Lower leg skin (tissue), 3 donors: Measurements from ENCODE around the gene USP26.

Experiments used
- CTCF ChIP-seq, 3 donors: fragments of 450-650 bp; IDR thresholded peaks; one replicate each; pipeline ENCODE4 v1.5.1; 2016; ENCODE audit warnings: antibody characterized with exemption in 3 of 3, mild to moderate bottlenecking in 3 of 3, moderate library complexity in 2 of 3
- POLR2A ChIP-seq, 2 donors: fragments of 450-650 bp; IDR thresholded peaks; one replicate each; pipeline ENCODE4 v1.6.1; 2016 to 2017; ENCODE audit warnings: antibody characterized with exemption in 2 of 2, mild to moderate bottlenecking in 1 of 2, moderate library complexity in 1 of 2

- TF ChIP-seq CTCF (IDR thresholded peaks at IDR 0.05): no peak
- TF ChIP-seq POLR2A (IDR thresholded peaks at IDR 0.05): no peak
These were observed 14.9 kb downstream of the USP26 start for GRCh38 chrX:133081990-133082389.
